Activated T-cell treated with anti-CD3 and anti-CD28 coated beads, Interleukin-2, amount 50 U/mL, for 1 hour (primary cell): ENCODE results near the gene GTPBP3.

ENCODE experiments used
- DNase-seq: peaks from one replicate; pipeline ENCODE4 v3.0.0-alpha.2; 2020

The GTPBP3 gene

GRCh38 chr19:17309965-17310461, 27.3 kb upstream of the GTPBP3 start:
- DNase-seq, result no peak

DNA sequence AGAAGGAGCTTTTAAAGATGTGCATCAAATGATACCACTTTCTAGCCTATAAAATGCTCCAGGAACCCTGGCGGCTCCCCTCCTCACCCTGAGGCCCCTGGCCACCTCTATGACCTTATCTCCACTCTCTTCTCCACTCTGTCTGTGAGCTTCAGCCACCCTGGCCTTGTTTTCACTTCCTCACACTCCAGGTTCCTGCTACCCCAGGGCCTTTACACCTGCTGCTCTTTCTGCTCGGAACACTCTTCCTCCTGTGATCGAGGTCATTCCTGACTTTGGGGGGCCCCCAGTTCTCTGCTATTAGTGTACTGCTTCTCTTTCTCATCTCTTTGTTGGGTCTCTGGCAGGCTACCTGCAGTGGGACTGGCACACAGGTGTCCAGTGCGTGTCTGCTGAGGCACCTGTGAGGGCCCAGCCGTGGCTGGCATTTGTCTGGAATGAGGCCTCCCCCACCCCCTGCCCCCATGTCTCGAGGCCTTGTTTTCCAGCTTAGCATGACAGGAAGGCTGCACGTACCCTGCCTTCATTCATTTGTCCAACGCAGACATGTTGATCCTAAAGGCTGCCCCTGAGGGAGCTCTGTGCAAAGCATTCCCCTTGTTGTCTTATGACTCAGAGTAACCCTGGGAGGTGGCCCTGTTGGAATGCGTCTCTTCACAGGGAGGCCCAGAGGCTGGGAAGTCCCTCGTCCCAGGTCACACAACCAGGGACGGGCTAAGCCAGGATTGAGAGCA, 25.7 kb upstream of the GTPBP3 start:
- DNase-seq, result no peak

DNA sequence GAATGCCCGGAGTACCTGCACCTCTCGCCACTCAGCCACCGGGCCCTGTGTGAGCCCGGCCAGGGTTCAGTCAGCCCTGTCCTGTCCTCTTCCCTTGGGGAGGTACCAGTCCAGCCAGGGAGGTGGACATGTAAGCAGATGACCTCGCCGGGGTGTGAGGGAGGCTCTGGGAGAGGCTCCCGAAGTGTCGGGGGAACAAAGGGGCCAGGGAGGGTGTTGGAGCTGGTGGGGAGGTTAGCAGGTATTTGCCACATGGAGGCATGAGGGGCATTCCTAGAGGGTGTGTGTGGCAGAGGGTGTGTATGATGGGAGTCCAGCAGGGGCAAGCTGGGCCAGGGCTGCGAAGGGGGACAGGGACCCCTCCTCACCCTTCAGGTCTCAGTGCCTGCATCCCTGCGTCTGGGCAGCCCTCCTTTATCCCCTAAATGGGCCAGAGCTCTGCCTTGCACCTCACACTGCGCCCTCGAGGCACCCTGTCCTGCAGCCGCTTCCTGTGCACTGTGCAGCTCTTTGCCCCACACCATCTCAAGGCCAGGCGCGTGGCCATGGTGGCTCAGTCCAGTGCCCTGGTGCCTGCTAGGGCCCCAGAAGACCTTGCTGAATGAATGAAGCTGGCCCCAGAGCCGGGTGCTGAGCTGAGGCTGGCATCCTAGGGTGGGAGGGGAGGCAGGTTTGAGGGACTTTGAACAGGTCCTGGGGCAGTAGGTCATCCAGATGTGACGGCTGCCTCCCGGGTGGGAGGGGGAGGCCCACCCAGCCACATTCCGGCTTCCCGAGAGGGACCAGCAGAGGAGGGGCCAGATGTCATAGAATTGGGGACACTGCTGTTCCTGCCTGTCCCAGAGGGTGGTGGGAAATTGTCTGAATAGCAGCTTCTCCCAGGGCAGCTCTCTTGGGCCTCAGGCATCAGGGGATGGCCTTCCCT, 24.9 kb upstream of the GTPBP3 start:
- DNase-seq, result no peak

DNA sequence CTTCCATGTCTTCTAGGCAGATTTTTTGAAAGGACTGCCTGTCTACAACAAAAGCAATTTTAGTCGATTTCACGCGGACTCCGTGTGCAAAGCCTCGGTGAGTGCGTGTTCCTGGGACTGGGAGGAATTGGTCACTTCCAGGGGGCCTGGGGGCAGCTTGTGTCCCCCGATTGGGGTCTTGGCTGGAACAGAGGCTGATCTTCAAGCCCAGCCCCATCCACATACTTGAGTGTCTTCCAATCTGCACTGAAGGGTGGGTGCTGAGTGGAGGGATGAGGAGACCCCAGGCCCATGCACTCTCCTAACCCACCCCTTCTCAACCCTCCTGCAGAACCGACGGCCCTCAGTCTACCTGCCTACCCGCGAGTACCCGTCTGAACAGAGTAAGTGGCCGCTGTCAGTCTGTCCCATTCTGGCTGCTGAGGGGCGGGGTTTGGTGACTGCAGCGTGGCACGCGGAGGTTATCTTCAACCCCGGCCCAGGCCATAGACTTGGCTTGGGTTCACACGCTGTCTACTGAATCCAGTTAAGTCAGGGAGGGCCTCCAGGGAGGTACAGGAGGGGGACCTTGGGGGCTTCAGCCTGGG, 23.3 kb upstream of the GTPBP3 start:
- DNase-seq, result no peak

DNA sequence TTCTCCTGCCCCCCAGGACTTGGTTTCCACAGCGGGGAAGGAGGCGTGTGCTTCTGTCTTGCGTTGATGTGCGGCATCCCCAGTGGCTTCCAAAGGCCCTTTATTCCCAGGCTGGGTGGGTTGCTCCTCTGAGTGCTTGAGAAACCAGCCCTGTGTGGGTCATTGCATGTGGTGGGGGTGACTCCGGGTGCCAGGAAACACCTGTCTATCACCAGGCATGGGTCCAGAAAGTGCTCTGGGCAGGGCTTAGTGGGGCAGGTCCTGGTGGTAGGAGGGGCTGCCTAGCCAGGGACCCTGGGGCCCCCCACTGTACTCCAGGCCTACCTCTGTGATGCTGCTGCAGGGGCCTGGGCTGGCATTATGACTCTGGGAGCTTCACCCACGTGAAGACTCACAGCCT, 18.4 kb upstream of the GTPBP3 start:
- no peak for DNase-seq

DNA sequence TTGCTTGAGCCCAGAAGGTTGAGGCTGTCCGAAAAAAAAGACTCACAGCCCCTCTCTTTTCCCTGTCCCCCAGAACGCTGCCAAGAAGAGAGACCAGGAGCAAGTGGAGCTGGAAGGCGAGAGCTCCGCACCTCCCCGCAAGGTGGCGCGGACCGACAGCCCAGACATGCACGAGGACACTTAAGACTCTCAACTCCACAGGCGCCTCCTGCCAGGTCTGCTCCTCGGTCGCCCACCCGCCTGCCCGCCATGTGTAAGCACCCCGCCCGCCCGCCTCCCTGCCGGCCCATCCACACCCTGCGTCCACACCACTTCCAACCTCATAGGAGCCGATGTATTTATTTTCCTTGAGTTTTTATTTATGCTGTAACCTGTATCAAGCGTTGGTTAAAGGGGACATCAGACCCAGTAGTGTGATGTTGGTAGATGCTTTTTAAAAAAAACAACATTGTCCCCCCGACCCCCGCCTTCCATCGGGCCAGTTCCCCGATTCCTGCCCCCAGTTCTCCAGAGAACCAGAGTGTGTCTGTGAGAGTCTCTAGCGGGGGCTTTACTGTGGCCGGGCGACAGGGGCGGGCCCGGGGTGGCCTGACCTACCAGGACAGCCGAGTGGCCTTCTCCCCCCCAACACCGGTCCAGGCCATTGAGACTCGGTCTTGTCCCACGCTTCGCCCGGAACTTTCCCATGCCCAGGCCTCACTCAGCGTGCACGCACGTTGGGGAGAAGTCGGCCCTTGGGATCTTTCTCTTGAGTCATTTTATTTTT, 17.7 kb upstream of the GTPBP3 start:
- no peak for DNase-seq

DNA sequence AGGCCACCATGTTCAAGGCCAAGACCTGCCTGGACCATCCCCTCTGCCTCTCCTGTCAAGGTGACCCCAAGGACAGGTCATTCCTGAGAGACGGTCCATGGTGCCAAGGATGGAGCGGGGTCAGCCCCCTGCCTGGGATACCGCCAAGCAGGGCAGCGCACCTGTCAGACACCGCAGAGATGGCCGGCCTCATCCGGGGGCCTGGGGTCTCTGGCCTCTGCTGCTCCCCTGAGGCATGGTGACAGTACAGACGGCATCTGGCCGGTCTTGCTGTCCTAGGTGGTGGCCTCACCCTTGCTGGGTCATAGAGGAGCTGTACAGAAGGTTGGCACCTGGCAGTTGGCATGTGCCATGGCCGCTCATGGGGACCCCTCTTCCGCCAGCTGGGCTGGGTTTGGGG, 16.9 kb upstream of the GTPBP3 start:
- no peak for DNase-seq

- no peak for DNase-seq
These were observed 15.5 kb upstream of the GTPBP3 start for GRCh38 chr19:17321655-17322489.

DNA sequence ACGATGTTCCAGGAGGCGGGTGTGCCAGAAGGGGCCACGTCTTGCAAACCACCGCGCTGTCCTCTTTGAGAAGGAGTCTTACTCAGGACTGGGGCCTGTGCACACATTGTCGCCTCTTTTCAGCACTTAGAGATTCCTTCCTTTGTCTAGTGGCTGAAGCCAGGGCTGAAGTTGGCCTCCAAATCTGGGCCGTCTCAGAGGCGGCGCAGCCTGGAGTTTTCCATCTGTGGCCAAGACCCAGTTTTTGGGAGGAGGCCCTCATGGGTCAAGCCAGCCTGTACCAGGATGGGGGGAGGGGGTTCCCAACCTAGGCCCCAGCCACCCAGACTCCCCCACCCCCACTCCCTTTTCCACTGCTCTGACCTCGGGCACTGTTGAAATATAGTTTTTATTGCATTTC, 14.5 kb upstream of the GTPBP3 start:
- DNase-seq, result no peak

- no peak for DNase-seq
These were observed 13.9 kb upstream of the GTPBP3 start for GRCh38 chr19:17323300-17323963.

DNA sequence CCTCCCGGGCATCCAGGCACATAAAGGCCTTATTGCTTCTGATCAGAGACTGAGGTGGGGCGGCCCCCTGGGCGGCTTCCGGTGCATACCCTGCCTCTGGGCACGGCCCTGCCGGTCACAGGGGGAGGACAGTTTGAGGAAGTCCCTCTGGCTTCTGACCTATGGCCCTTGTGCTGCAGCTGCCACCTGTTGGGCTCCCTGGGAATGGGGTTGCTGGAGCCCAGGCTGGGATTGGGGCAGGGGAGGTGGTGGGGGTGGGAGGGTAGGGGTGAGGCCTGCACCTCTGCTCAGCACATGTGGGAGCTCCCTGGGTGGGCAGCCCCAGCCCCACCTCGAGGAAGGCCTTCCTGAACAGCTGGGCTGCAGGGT, 13.4 kb upstream of the GTPBP3 start:
- DNase-seq, result no peak

GRCh38 chr19:17324357-17325114, 12.8 kb upstream of the GTPBP3 start:
- no peak for DNase-seq

DNA sequence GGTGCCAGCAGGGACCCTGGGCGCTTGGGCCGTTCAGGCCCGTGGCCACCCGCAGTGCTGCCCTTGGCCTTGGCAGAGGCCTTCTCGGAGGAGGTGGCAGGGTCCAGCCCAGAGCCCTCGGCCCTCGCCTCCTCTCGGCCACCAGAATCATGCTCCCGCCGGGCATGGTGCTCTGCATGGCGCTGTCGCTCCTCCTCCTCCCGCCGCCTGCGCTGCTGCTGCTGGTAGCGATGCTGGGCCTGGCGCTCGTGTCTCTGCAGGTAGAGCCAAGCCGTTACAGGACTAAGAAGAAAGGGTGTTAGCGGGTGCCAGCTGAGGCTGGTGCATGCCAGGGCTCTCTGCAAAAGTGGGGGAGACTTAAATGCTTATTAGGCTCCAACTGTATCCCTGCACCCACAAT, 12.2 kb upstream of the GTPBP3 start:
- no peak for DNase-seq

GRCh38 chr19:17325881-17326594, 11.3 kb upstream of the GTPBP3 start:
- DNase-seq, result no peak

- DNase-seq, result no peak
These were observed 10.8 kb upstream of the GTPBP3 start for GRCh38 chr19:17326595-17326966.

- no peak for DNase-seq
These were observed 10.2 kb upstream of the GTPBP3 start for GRCh38 chr19:17327068-17327653.

DNA sequence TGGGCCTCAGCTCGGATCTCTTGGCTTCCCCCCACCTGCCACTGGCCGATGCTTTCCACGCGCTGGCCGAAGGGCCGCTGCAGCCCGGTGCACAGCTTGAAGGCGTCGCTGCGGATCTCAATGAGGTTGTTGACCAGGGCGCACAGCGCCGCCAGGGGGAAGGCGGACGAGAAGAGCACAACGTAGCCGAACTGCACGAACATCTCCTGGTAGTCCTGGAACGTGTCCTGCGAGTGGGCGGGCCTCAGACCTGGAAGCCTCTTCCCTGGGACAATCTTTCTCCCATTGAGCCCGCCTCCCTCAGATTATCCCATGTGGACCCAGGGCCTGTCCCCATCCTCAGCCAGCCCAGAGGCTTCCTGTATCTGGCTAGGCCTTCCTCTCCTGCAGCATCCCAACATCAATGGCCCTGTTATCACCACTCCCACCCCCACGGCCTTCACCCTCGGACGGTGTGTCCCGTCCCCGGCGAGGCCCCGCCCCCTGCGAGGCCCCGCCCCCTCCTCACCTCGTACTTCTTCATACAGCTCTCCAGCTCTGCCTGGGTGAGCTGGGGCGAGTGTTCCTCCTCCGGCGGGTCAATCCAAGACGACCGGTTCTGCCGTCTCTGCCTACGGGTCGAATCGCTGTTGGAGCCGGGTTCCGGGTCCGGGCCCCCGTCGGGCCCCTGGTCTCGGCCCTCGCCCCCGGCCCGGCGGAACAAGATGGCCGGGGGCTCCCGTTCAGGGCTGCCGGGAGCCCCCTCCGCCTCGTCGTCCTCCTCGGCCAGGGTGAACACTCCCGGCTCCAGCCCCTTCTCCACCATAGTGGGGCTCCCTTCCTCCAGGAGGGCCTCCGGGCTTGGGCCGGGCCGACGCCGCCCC, 9.5 kb upstream of the GTPBP3 start:
- DNase-seq, result peak; percentile 70

GRCh38 chr19:17328517-17329365, 8.6 kb upstream of the GTPBP3 start:
- peak; percentile 61 for DNase-seq
